HG03045 (cell line): ENCODE measurements around the gene CETP.

Experiments
- ATAC-seq: cut with Tn5 transposase; IDR thresholded peaks from one replicate; pipeline ENCODE4 v1.9.1; 2021; ENCODE audit warnings: mild to moderate bottlenecking, moderate library complexity; ENCODE audit not compliant: unreplicated experiment

The CETP gene

GRCh38 chr16:56961851-56962281 is at the start of gene CETP:
Gene CETP (plus strand): TSS chr16:56961950. CDS start chr16:56961980, 30 bp downstream.
- no peak for ATAC-seq

- ATAC-seq, result no peak
Measured at GRCh38 chr16:56912746-56913708, 48.7 kb upstream of the CETP start.

- no peak for ATAC-seq
Measured at GRCh38 chr16:56914896-56915295, 46.9 kb upstream of the CETP start.

- no peak for ATAC-seq
Measured at GRCh38 chr16:56915336-56916119, 46.2 kb upstream of the CETP start.

- peak; percentile 66 for ATAC-seq
Measured at GRCh38 chr16:56916571-56917403, 45.0 kb upstream of the CETP start.

GRCh38 chr16:56918467-56919012 is 43.2 kb upstream of the CETP start:
- no peak for ATAC-seq

GRCh38 chr16:56919099-56919800 is 42.5 kb upstream of the CETP start:
- no peak for ATAC-seq

- no peak for ATAC-seq
Measured at GRCh38 chr16:56921571-56921970, 40.2 kb upstream of the CETP start.

GRCh38 chr16:56923481-56924091 is 38.2 kb upstream of the CETP start:
- ATAC-seq, result no peak

- ATAC-seq, result no peak
Measured at GRCh38 chr16:56927471-56927870, 34.3 kb upstream of the CETP start.

GRCh38 chr16:56929639-56930038 is 32.1 kb upstream of the CETP start:
- no peak for ATAC-seq

- no peak for ATAC-seq
Measured at GRCh38 chr16:56930486-56931270, 31.1 kb upstream of the CETP start.

GRCh38 chr16:56931271-56931891 is 30.4 kb upstream of the CETP start:
- ATAC-seq, result peak; percentile 39

- peak; percentile 83 for ATAC-seq
Measured at GRCh38 chr16:56931892-56932720, 29.6 kb upstream of the CETP start, which contains the start of gene HERPUD1. Gene HERPUD1 (plus strand): TSS chr16:56932142. CDS start chr16:56932245, 103 bp downstream.

- peak; percentile 10 for ATAC-seq
Measured at GRCh38 chr16:56932721-56933619, 28.8 kb upstream of the CETP start.
